ENCODE results near the gene POU3F2.

- TF ChIP-seq CTCF (IDR thresholded peaks at IDR 0.05; ENCODE audit: low read depth, low read length, poor library complexity, severe bottlenecking) (no peak), EZH2phosphoT487 (IDR thresholded peaks at IDR 0.05; ENCODE audit: borderline replicate concordance, low read length) (no peak)
These were observed 2.9 kb downstream of the POU3F2 start for GRCh38 chr6:98836962-98837944.
